Mesendoderm (in vitro differentiated cells): ENCODE data around the gene GINS1.

Experiments used
- DNase-seq: peaks from one replicate; pipeline ENCODE4 v3.0.0; 2013
- H2AK5ac ChIP-seq: 2 replicates; pipeline ENCODE4 v1.6.1; 2013; ENCODE audit warnings: low read length, inconsistent platforms
- H2BK120ac ChIP-seq: 2 replicates; pipeline ENCODE4 v1.6.1; 2013; ENCODE audit warnings: low read depth, mild to moderate bottlenecking, low read length, moderate library complexity, mixed read lengths
- H2BK15ac ChIP-seq: replicated peaks from 2 replicates; pipeline ENCODE4 v1.6.1; 2013; ENCODE audit warnings: low read depth, mild to moderate bottlenecking, moderate library complexity
- H2BK5ac ChIP-seq: 2 replicates; pipeline ENCODE4 v1.6.1; 2013; ENCODE audit warnings: low read length, inconsistent platforms
- H3K18ac ChIP-seq: 2 replicates; pipeline ENCODE4 v1.6.1; 2013; ENCODE audit warnings: mild to moderate bottlenecking, low read length, mixed read lengths
- H3K23ac ChIP-seq: one replicate; pipeline ENCODE4 v1.6.1; 2013; ENCODE audit warnings: low read length
- H3K27ac ChIP-seq: 2 replicates; pipeline ENCODE4 v1.5.1; 2013; ENCODE audit warnings: low read depth, mild to moderate bottlenecking, inconsistent platforms, low read length, moderate library complexity
- H3K27me3 ChIP-seq: 2 replicates; pipeline ENCODE4 v1.6.1; 2013; ENCODE audit warnings: low read length, control low read depth, mild to moderate bottlenecking, inconsistent platforms; ENCODE audit not compliant: insufficient read depth, poor library complexity
- H3K36me3 ChIP-seq: 2 replicates; pipeline ENCODE4 v1.6.1; 2013; ENCODE audit warnings: low read length, inconsistent platforms; ENCODE audit not compliant: control insufficient read depth, insufficient read depth
- H3K4ac ChIP-seq: one replicate; pipeline ENCODE4 v1.6.1; 2013; ENCODE audit warnings: low read depth, mild to moderate bottlenecking, low read length, moderate library complexity
- H3K4me1 ChIP-seq: 2 replicates; pipeline ENCODE4 v1.6.1; 2013; ENCODE audit warnings: low read depth, low read length, inconsistent platforms; ENCODE audit not compliant: control insufficient read depth
- H3K4me2 ChIP-seq: 2 replicates; pipeline ENCODE4 v1.6.1; 2013; ENCODE audit warnings: low read length
- H3K4me3 ChIP-seq: 2 replicates; pipeline ENCODE4 v1.5.1; 2013; ENCODE audit warnings: mild to moderate bottlenecking, low read length
- H3K56ac ChIP-seq: one replicate; pipeline ENCODE4 v1.6.1; 2013; ENCODE audit warnings: low read length
- H3K79me1 ChIP-seq: 2 replicates; pipeline ENCODE4 v1.6.1; 2013; ENCODE audit warnings: low read length, inconsistent platforms
- H3K79me2 ChIP-seq: 2 replicates; pipeline ENCODE4 v1.6.1; 2013; ENCODE audit warnings: mild to moderate bottlenecking, low read length; ENCODE audit not compliant: control insufficient read depth, insufficient read depth
- H3K9ac ChIP-seq: 2 replicates; pipeline ENCODE4 v1.6.1; 2013; ENCODE audit warnings: low read length, inconsistent platforms
- H4K5ac ChIP-seq: one replicate; pipeline ENCODE4 v1.6.1; 2013; ENCODE audit warnings: low read length
- H4K8ac ChIP-seq: one replicate; pipeline ENCODE4 v1.6.1; 2013; ENCODE audit warnings: low read depth, mild to moderate bottlenecking, control low read depth, low read length, moderate library complexity
- WGBS: extraction: QIAGEN DNeasy Blood & Tissue Kit; methylation state at CpG from one replicate; pipeline ENCODE4 v1.1.7; 2013; ENCODE audit warnings: low lambda C conversion rate, missing lambda C conversion rate; ENCODE audit not compliant: insufficient coverage; ENCODE audit errors: extremely low coverage; 5-methylcytosine and 5-hydroxymethylcytosine counted together

GINS1 gene

GRCh38 chr20:25424536-25424935, 17.1 kb downstream of the GINS1 start:
- no peaks in the 10 kb centered on the region for H3K79me1 ChIP-seq
- no peak overlapping the region for H3K18ac ChIP-seq
- no peak overlapping the region for H3K9ac ChIP-seq
- no peak overlapping the region for H2BK5ac ChIP-seq
- H3K4me1 ChIP-seq: no peaks in the 10 kb centered on the region
- H3K4ac ChIP-seq: no peak overlapping the region
- H2BK120ac ChIP-seq: no peak overlapping the region
- no peak overlapping the region for H3K4me2 ChIP-seq
- no peak overlapping the region for H4K8ac ChIP-seq
- WGBS: no CpG with 5 or more reads among the region's 3 CpGs
- H3K4me3 ChIP-seq: no peak overlapping the region
- H2AK5ac ChIP-seq: no peak overlapping the region
- H3K56ac ChIP-seq: no peak overlapping the region
- H3K36me3 ChIP-seq: peaks cover 4% of the 10 kb centered on the region
- H4K5ac ChIP-seq: no peak overlapping the region
- H3K23ac ChIP-seq: no peak overlapping the region
- H3K27ac ChIP-seq: no peak overlapping the region
- no peak overlapping the region for H2BK15ac ChIP-seq
- no peak for DNase-seq
- H3K27me3 ChIP-seq: no peaks in the 10 kb centered on the region
- no peaks in the 10 kb centered on the region for H3K79me2 ChIP-seq

GRCh38 chr20:25437153-25437581, 29.7 kb downstream of the GINS1 start:
- no CpG with 5 or more reads among the region's 4 CpGs for WGBS
- peak overlapping the region; percentile 28 for H3K56ac ChIP-seq

GRCh38 chr20:25439328-25439727, 31.9 kb downstream of the GINS1 start:
- Histone ChIP-seq H3K79me2 (no peaks in the 10 kb centered on the region), H2BK120ac (no peak overlapping the region), H3K56ac (no peak overlapping the region), H3K23ac (no peak overlapping the region), H3K79me1 (peaks cover 1% of the 10 kb centered on the region), H3K4me3 (no peak overlapping the region), H4K8ac (no peak overlapping the region), H3K27me3 (no peaks in the 10 kb centered on the region), H4K5ac (no peak overlapping the region), H3K4me1 (peaks cover 5% of the 10 kb centered on the region), H2BK15ac (no peak overlapping the region), H3K9ac (no peak overlapping the region), H3K36me3 (peaks cover 3% of the 10 kb centered on the region), H3K4me2 (no peak overlapping the region), H3K27ac (no peak overlapping the region), H3K4ac (no peak overlapping the region), H2AK5ac (no peak overlapping the region), H2BK5ac (no peak overlapping the region), H3K18ac (no peak overlapping the region)
- WGBS: no CpG with 5 or more reads among the region's 3 CpGs
- no peak for DNase-seq

More at GRCh38 chr20:25437153-25437581, 29.7 kb downstream of the GINS1 start:
- Histone ChIP-seq H3K27ac (peak overlapping the region; percentile 6), H3K27me3 (no peaks in the 10 kb centered on the region), H3K4me2 (no peak overlapping the region), H3K4me3 (no peak overlapping the region), H2BK5ac (no peak overlapping the region), H2BK120ac (no peak overlapping the region), H2AK5ac (no peak overlapping the region), H4K8ac (no peak overlapping the region), H3K79me1 (peaks cover 1% of the 10 kb centered on the region), H3K4me1 (peaks cover 5% of the 10 kb centered on the region), H2BK15ac (no peak overlapping the region), H4K5ac (no peak overlapping the region), H3K9ac (peak overlapping the region; percentile 31), H3K23ac (no peak overlapping the region), H3K4ac (peak overlapping the region; percentile 68), H3K36me3 (peaks cover 3% of the 10 kb centered on the region), H3K79me2 (no peaks in the 10 kb centered on the region), H3K18ac (no peak overlapping the region)
- peak; percentile 92 for DNase-seq

- Histone ChIP-seq H4K5ac (no peak overlapping the region), H3K18ac (no peak overlapping the region), H3K4me2 (no peak overlapping the region), H2BK5ac (no peak overlapping the region), H3K56ac (no peak overlapping the region), H3K4me1 (no peaks in the 10 kb centered on the region), H3K27ac (no peak overlapping the region), H3K23ac (no peak overlapping the region), H3K27me3 (no peaks in the 10 kb centered on the region), H2BK120ac (no peak overlapping the region), H3K4ac (no peak overlapping the region), H3K79me1 (no peaks in the 10 kb centered on the region), H2AK5ac (no peak overlapping the region), H3K4me3 (no peak overlapping the region), H3K36me3 (peaks cover 4% of the 10 kb centered on the region), H4K8ac (no peak overlapping the region), H3K79me2 (no peaks in the 10 kb centered on the region), H3K9ac (no peak overlapping the region), H2BK15ac (no peak overlapping the region)
- no peak for DNase-seq
- WGBS: no CpG with 5 or more reads among the region's 4 CpGs
Measured at GRCh38 chr20:25444556-25444955, 37.1 kb downstream of the GINS1 start.

- Histone ChIP-seq H3K4me1 (no peaks in the 10 kb centered on the region), H3K79me2 (no peaks in the 10 kb centered on the region), H3K23ac (no peak overlapping the region), H3K56ac (no peak overlapping the region), H2AK5ac (no peak overlapping the region), H3K4ac (no peak overlapping the region), H2BK15ac (no peak overlapping the region), H3K27ac (no peak overlapping the region), H2BK120ac (no peak overlapping the region), H4K5ac (no peak overlapping the region), H3K4me2 (no peak overlapping the region), H3K36me3 (peaks cover 6% of the 10 kb centered on the region), H3K9ac (no peak overlapping the region), H3K18ac (no peak overlapping the region), H3K79me1 (no peaks in the 10 kb centered on the region), H4K8ac (no peak overlapping the region), H3K27me3 (no peaks in the 10 kb centered on the region), H3K4me3 (no peak overlapping the region), H2BK5ac (no peak overlapping the region)
- DNase-seq: no peak
- WGBS: no CpG with 5 or more reads among the region's 6 CpGs
Measured at GRCh38 chr20:25447671-25448070, 40.2 kb downstream of the GINS1 start.

GRCh38 chr20:25452333-25452732, 44.9 kb downstream of the GINS1 start:
- no peak overlapping the region for H3K18ac ChIP-seq
- H3K4me1 ChIP-seq: no peaks in the 10 kb centered on the region
- no peak overlapping the region for H3K56ac ChIP-seq
- no peak overlapping the region for H3K23ac ChIP-seq
- H3K79me2 ChIP-seq: no peaks in the 10 kb centered on the region
- no peak overlapping the region for H4K8ac ChIP-seq
- H2AK5ac ChIP-seq: no peak overlapping the region
- H3K36me3 ChIP-seq: peaks cover 8% of the 10 kb centered on the region
- DNase-seq: no peak
- no peaks in the 10 kb centered on the region for H3K79me1 ChIP-seq
- no peak overlapping the region for H3K9ac ChIP-seq
- no peak overlapping the region for H2BK15ac ChIP-seq
- H3K27me3 ChIP-seq: no peaks in the 10 kb centered on the region
- no peak overlapping the region for H2BK5ac ChIP-seq
- H4K5ac ChIP-seq: no peak overlapping the region
- no peak overlapping the region for H2BK120ac ChIP-seq
- no peak overlapping the region for H3K27ac ChIP-seq
- H3K4ac ChIP-seq: no peak overlapping the region
- no CpG with 5 or more reads among the region's 6 CpGs for WGBS
- H3K4me3 ChIP-seq: no peak overlapping the region
- H3K4me2 ChIP-seq: no peak overlapping the region
